Mesodermal cell (in vitro differentiated cells): ENCODE measurements around the gene SPOP.
A peak's percentile ranks its signal among the peaks of the same experiment; 100 is the strongest.

Experiments
- H3K27ac ChIP-seq: 2 replicates; pipeline ENCODE4 v1.7.0; 2013; ENCODE audit warnings: mild to moderate bottlenecking, low read depth, low read length, moderate library complexity; ENCODE audit not compliant: severe bottlenecking
- H3K36me3 ChIP-seq: 2 replicates; pipeline ENCODE4 v1.7.1; 2013; ENCODE audit warnings: mild to moderate bottlenecking, low read length, moderate library complexity; ENCODE audit not compliant: control insufficient read depth, insufficient read depth
- H3K4me1 ChIP-seq: one replicate; pipeline ENCODE4 v1.7.1; 2013; ENCODE audit warnings: mild to moderate bottlenecking, low read length; ENCODE audit not compliant: insufficient read depth, control insufficient read depth, poor library complexity, severe bottlenecking
- H3K4me3 ChIP-seq: 2 replicates; pipeline ENCODE4 v1.7.0; 2013; ENCODE audit warnings: low read length, control low read depth, mild to moderate bottlenecking; ENCODE audit not compliant: insufficient read depth, poor library complexity, severe bottlenecking; ENCODE audit errors: extremely low read depth
- H3K9me3 ChIP-seq: 2 replicates; pipeline ENCODE4 v1.7.1; 2013; ENCODE audit warnings: mild to moderate bottlenecking, low read length, moderate library complexity; ENCODE audit not compliant: control insufficient read depth
- WGBS, 2 experiments: methylation state at CpG; one replicate each; pipeline ENCODE4 v1.1.5; 2013; ENCODE audit warnings: missing lambda C conversion rate in 2 of 2; ENCODE audit not compliant: insufficient coverage in 2 of 2; 5-methylcytosine and 5-hydroxymethylcytosine counted together

Gene SPOP

DNA sequence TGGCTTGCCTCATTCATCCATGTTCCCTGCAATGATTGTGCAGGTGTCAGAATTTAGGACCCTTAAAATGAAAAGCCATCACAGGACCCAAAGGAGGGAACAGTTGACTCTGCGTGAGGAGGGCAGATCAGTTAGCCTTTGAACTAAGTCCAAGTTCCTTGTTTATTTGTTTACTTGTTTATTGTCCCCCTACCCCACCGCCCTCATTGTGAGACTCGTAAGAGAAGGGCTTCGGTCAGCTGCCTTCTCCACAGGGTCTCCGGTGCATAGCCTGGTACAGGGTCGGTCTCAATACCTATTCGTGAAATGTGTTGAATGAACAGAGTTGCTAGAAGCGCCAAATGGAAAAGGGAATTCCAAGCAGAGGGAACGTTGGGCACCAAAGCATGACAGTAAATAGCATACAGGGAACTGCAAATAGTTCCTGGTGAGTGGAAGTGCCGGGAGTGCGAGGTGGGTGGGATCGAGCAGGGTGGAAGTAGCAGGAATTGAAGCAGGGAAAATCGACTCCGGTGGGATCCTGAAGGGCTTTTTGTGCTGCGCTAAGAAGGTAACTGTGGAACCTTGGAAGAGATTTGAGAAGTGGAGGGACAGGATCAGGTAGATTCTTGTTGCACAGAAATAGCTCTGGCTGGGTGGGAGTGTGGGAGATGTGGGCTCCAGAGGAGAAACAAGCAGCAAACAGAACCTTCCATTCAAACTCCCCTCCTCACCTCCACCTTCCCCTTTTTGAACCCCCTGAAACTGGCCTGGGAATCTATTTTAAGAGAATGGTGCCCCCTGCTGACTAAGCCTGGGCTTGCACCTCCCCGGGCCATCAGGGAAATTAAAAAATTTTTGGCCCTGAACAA, 17.2 kb upstream of the SPOP start:
- 56 to 60% methylated on average over 15 to 16 of the region's 16 CpGs for WGBS, 2 experiments
- H3K4me1 ChIP-seq: peaks cover 4% of the 10 kb centered on the region

DNA sequence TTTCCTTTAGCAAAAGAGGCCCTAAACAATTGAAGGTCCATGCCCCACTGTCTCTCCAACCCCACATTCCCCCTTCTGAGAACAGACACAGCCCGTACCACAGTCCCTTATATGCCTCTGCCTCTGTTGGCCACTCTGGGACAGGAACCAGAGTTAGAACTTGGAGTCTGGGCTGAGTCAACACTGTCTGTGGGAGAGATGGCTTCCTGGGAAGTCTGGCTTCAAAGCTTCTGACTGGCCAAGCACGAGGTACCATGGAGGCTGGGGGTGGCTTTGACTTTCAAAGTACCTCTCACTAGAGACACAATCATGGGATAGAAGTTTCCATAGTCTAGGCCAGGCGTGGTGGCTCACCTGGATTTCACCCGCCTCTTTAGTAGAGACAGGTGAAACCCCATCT, 14.9 kb upstream of the SPOP start:
- Histone ChIP-seq H3K4me1 (peaks cover 14% of the 10 kb centered on the region), H3K4me3 (no peak overlapping the region), H3K36me3 (no peaks in the 10 kb centered on the region), H3K9me3 (no peaks in the 10 kb centered on the region), H3K27ac (no peak overlapping the region)
- 83 to 94% methylated on average over 1 to 3 of the region's 4 CpGs for WGBS, 2 experiments

More for the DNA sequence above, 17.2 kb upstream of the SPOP start:
- peaks cover 3% of the 10 kb centered on the region for H3K36me3 ChIP-seq
- no peak overlapping the region for H3K27ac ChIP-seq
- no peaks in the 10 kb centered on the region for H3K9me3 ChIP-seq
- H3K4me3 ChIP-seq: no peak overlapping the region

DNA sequence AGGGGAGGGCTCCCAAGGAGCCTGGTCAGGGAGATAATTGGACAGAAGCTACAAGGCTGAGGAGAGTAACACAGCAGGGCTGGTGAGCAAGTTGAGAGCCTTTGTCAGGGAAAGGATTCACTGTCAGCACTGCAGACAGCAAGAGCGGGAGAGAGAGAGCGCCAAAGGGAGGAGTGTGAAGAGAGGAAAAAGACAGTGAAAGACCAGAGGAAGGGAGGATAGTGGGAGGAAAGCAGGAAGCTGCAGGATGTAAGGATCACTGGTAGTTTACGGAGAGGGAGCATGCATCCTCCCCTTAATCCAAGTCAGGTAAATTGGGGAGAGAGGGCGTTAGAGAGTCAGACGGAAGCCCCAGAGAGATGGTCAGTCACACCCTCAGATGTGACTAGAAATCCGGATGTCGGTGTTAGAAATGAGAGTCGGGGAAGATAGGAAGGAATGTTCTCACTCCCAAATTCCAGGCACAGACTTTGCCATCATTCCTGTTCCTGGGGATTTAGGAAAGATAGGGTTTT, 13.8 kb upstream of the SPOP start:
- H3K27ac ChIP-seq: peak overlapping the region; percentile 48
- 62 to 73% methylated on average over 5 to 8 of the region's 8 CpGs for WGBS, 2 experiments
- peaks cover 14% of the 10 kb centered on the region for H3K4me1 ChIP-seq
- no peaks in the 10 kb centered on the region for H3K36me3 ChIP-seq
- H3K4me3 ChIP-seq: no peak overlapping the region
- H3K9me3 ChIP-seq: no peaks in the 10 kb centered on the region

DNA sequence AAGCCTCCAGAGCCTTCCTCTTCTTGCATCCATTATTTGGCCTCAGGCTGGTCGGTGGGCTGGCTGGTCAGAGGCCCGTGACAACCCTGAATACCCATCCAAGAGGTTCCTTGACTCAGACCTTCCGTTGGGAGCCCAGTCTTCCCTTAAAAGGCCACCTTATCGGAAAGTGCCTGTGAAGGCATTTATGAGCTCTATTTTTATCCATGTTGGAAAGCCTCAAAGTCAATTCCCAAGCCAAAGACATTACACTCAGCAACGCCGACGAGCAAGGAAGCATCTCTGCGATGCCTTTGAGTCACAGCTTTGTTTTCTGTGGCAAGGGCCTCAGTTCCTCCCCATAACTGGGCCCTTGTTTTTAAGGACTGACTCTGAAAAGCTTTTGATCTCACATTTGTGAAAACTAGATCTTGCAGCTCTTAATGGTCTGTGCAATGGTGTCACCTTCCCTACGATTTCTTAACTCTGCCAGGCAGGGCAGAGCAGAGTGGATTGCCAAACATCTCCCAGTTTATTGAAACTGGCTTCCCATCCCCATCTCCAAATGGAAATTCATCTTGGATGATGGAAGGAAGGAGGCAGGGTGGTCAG, 13.3 kb upstream of the SPOP start:
- WGBS, 2 experiments: 94% methylated on average over 8 to 9 of the region's 9 CpGs
- H3K36me3 ChIP-seq: no peaks in the 10 kb centered on the region
- H3K4me3 ChIP-seq: no peak overlapping the region
- H3K4me1 ChIP-seq: peaks cover 14% of the 10 kb centered on the region
- H3K9me3 ChIP-seq: no peaks in the 10 kb centered on the region
- peak overlapping the region; percentile 48 for H3K27ac ChIP-seq

DNA sequence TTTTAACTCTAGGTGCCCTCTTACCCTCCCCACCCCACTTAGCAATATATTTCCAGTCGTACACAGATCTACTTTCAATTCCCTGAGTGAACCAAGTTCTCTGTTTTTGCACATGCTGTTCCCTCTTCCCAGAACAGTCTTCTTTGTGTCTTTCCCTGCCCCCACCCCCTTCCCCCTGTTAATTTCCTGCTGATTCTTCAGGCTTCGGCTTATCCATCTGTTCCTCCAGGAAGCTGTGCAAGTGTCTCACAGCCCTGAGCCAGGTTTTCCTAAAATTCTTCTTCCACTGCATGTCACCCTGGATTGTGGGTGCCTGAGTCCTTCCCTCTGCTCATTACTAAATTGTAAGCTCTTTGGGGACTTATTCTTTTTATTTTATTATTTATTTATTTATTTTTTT, 12.4 kb upstream of the SPOP start:
- Histone ChIP-seq H3K9me3 (no peaks in the 10 kb centered on the region), H3K36me3 (no peaks in the 10 kb centered on the region), H3K4me1 (peaks cover 14% of the 10 kb centered on the region), H3K27ac (no peak overlapping the region), H3K4me3 (no peak overlapping the region)
- WGBS, 2 experiments: 85 to 93% methylated on average over 2 of the region's 2 CpGs

DNA sequence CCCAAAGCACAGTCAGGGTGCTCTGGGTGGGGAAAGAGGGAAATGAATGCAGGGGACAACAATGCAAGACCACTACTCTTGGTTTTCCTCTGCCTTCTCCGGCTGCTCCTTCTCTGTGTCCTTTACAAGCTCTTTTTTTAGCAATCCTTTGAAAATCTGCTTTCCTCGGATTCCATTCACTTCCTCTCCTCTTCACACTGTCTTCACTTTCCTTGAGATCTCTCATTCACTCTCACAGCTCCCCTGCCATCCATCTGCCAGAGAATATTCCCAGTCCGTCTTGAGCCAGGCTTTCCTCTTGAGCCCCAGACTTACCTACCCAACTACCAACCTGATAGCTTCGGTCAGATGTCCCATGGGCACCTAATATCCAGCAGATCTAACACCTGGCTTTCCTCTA, 11.0 kb upstream of the SPOP start:
- H3K27ac ChIP-seq: peak overlapping the region; percentile 6
- no peaks in the 10 kb centered on the region for H3K9me3 ChIP-seq
- 72 to 79% methylated on average over 4 of the region's 4 CpGs for WGBS, 2 experiments
- peaks cover 14% of the 10 kb centered on the region for H3K4me1 ChIP-seq
- H3K4me3 ChIP-seq: no peak overlapping the region
- no peaks in the 10 kb centered on the region for H3K36me3 ChIP-seq

DNA sequence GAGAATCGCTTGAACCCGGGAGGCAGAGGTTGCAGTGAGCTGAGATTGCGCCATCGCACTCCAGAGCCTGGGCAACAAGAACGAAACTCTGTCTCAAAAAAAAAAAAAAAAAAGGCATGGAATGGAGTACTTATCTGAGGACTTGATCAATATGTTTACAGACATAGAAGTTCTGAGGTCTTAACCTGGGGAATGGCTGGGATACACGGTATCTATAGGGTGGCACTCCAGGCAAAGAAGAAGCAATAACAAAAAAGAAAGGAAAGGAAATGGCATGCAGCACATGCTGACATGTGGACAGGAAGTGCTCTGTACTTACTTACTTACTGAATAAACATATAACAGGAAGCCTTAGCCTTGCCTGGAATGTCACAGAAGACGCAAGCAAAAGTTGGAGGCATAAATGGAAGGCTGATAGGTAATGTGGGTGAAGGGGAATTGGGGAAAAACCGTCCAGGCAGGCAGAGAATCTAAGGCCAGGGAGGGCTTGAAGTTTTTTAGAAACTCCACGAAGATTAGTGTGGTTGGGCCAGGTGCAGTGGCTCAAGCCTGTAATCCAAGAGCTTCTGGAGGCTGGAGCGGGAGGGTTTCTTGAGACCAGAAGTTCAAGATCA, 10.1 kb upstream of the SPOP start:
- WGBS, 2 experiments: 79 to 84% methylated on average over 6 of the region's 10 CpGs
- no peaks in the 10 kb centered on the region for H3K36me3 ChIP-seq
- H3K27ac ChIP-seq: no peak overlapping the region
- no peak overlapping the region for H3K4me3 ChIP-seq
- no peaks in the 10 kb centered on the region for H3K9me3 ChIP-seq
- peaks cover 13% of the 10 kb centered on the region for H3K4me1 ChIP-seq

DNA sequence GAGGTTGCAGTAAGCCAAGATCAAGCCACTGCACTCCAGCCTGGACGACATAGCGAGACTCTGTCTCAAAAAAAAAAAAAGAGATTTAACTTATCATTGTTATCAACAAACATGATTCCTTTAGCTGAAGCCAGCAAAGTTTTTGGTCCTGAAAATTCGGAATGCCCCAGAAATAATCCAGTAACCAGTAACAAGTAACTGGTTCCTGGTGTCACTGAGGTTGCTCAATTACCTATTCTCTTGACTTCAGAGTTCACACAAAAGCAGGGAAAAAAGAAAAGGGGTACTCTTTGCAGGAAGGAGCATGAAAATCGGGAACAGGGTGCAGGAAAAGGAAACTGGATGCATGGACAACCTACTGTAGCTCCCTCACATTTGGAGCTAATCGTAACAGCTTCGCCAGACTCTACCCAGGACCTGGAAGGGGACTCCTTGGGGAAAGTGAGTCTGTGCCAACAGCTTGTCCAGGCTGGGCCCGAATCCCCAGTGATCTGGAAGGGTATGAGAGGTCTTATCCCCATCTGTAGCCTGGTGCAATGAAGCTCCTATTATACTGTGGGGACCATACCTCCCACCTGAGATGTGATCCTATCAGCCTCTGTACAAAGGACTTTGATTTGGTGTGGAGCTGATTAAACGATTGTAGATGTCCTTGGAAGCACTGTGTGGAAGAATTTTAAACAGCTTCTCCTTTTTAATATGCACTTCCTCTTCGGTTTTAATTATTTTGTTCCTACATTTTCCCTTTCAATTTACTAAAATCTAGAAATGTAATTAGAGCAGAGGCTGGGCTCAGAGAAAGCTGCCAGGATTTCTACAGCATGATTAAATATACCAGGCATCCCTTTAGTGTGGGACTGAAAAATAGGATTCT, 3.4 kb upstream of the SPOP start:
- 81 to 93% methylated on average over 5 of the region's 9 CpGs for WGBS, 2 experiments
- Histone ChIP-seq H3K9me3 (no peaks in the 10 kb centered on the region), H3K4me1 (peaks cover 3% of the 10 kb centered on the region), H3K27ac (no peak overlapping the region), H3K4me3 (no peak overlapping the region), H3K36me3 (no peaks in the 10 kb centered on the region)

DNA sequence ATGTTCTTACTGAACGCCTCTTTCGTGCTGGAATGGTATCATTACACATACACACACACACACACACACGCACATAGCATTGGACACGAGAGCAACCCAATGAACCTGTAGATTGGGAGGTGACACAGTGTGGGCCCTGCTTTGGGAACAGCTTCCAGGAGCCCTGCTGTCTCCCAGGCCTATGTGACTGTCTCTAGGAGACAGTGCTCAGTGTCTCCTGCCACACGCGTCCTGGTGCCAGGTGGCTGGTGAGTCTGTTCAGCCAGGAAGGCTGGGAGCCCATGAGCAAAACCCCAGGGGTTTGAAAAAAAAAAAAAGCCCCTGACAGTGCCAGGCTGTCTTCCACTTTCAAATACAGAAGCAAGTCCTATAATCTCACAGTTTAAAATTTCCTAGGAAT, 2.4 kb upstream of the SPOP start:
- Histone ChIP-seq H3K36me3 (no peaks in the 10 kb centered on the region), H3K9me3 (no peaks in the 10 kb centered on the region), H3K4me1 (peaks cover 10% of the 10 kb centered on the region), H3K4me3 (no peak overlapping the region), H3K27ac (no peak overlapping the region)
- WGBS, 2 experiments: 81 to 100% methylated on average over 2 to 3 of the region's 6 CpGs
